SK-N-SH (cell line): Measurements from ENCODE around the gene TMED6. TPM values are rescaled to one million over a fixed set of nuclear protein-coding genes. Genes with fewer than 3 reads are reported as not detected.
A peak's percentile ranks its signal among the peaks of the same experiment; 100 is the strongest.

ENCODE experiments used
- CTCF ChIA-PET: fragments of 300-600, 350-600 bp; formaldehyde crosslinking; extraction: SDS; loops from one replicate; lab custom pipeline; 2021; lab: Yijun Ruan, JAX
- POLR2A ChIA-PET: fragments of 350-600 bp; sonication (Branson Sonifier 250); formaldehyde crosslinking; extraction: SDS; loops from one replicate; lab custom pipeline; 2020; ENCODE audit warnings: antibody characterized with exemption, inconsistent platforms; lab: Yijun Ruan, JAX
- DNase-seq: peaks from one replicate; pipeline ENCODE4 v3.0.0; 2012
- H2AFZ ChIP-seq: fragments of 200-600 bp; sonication (generic); 2 replicates; pipeline ENCODE4 v1.8.1; 2016; ENCODE audit warnings: antibody characterized with exemption, mild to moderate bottlenecking, low read depth
- H3F3A ChIP-seq: fragments of 200-600 bp; sonication (generic); replicated peaks from 2 replicates; pipeline ENCODE3; 2016; ENCODE audit warnings: antibody characterized with exemption, mild to moderate bottlenecking; ENCODE audit not compliant: insufficient read depth
- H3K27ac ChIP-seq, 2 experiments: fragments of 200-500 bp in 1 of 2; fragments of 200-600 bp in 1 of 2; sonication (Bioruptor generic) in 1 of 2; sonication (generic), shearing (Covaris generic) in 1 of 2; 2 replicates each; pipeline versions ENCODE4 v1.5.1 to v1.6.1; 2014 to 2016; ENCODE audit warnings: low read depth in 2 of 2, inconsistent platforms in 1 of 2, low read length in 1 of 2, mild to moderate bottlenecking in 1 of 2, mixed read lengths in 1 of 2
- H3K27me3 ChIP-seq: fragments of 200-600 bp; sonication (generic), shearing (Covaris generic); 2 replicates; pipeline ENCODE4 v1.6.1; 2016; ENCODE audit warnings: mixed run types; ENCODE audit not compliant: insufficient read depth
- H3K36me3 ChIP-seq, 2 experiments: fragments of 200-500 bp in 1 of 2; fragments of 200-600 bp in 1 of 2; sonication (Bioruptor generic) in 1 of 2; sonication (generic) in 1 of 2; replicated peaks in 1 of 2; 2 replicates each; pipeline versions ENCODE3 to v1.5.1; 2014 to 2016; ENCODE audit warnings: low read length in 1 of 2, mild to moderate bottlenecking in 1 of 2; ENCODE audit not compliant: insufficient read depth in 2 of 2, control insufficient read depth in 1 of 2
- H3K4me1 ChIP-seq, 2 experiments: fragments of 200-500 bp in 1 of 2; fragments of 200-600 bp in 1 of 2; sonication (Bioruptor generic) in 1 of 2; sonication (generic), shearing (Covaris generic) in 1 of 2; 2 replicates each; pipeline versions ENCODE4 v1.5.1 to v1.6.1; 2014 to 2016; ENCODE audit warnings: low read depth in 1 of 2, low read length in 1 of 2, mixed run types in 1 of 2; ENCODE audit not compliant: insufficient read depth in 2 of 2, control insufficient read depth in 1 of 2
- H3K4me2 ChIP-seq: fragments of 200-600 bp; sonication (generic), shearing (Covaris generic); 2 replicates; pipeline ENCODE4 v1.6.1; 2017; ENCODE audit warnings: mixed run types
- H3K4me3 ChIP-seq, 2 experiments: fragments of 200-500 bp in 1 of 2; fragments of 200-600 bp in 1 of 2; sonication (Bioruptor generic) in 1 of 2; sonication (generic), shearing (Covaris generic) in 1 of 2; 2 replicates each; pipeline versions ENCODE4 v1.5.1 to v1.8.1; 2014 to 2016; ENCODE audit warnings: low read depth in 2 of 2, inconsistent platforms in 1 of 2, low read length in 1 of 2, mild to moderate bottlenecking in 1 of 2, mixed read lengths in 1 of 2, moderate library complexity in 1 of 2
- H3K79me2 ChIP-seq: fragments of 200-600 bp; sonication (generic); 2 replicates; pipeline ENCODE4 v1.8.1; 2017; ENCODE audit warnings: mild to moderate bottlenecking; ENCODE audit not compliant: insufficient read depth
- H3K9ac ChIP-seq: fragments of 200-600 bp; sonication (generic); 2 replicates; pipeline ENCODE4 v1.6.1; 2017; ENCODE audit warnings: mixed run types
- H3K9me2 ChIP-seq: fragments of 200-600 bp; sonication (generic); 2 replicates; pipeline ENCODE4 v1.6.1; 2017; ENCODE audit warnings: mixed run types
- H3K9me3 ChIP-seq: fragments of 200-600 bp; sonication (generic); 2 replicates; pipeline ENCODE4 v1.6.1; 2017; ENCODE audit warnings: mixed run types, mild to moderate bottlenecking, moderate library complexity
- H4K20me1 ChIP-seq: fragments of 200-600 bp; sonication (generic); 2 replicates; pipeline ENCODE4 v1.6.1; 2017; ENCODE audit warnings: mild to moderate bottlenecking, mixed run types; ENCODE audit not compliant: insufficient read depth
- ELF1 ChIP-seq: IDR thresholded peaks from 2 replicates; pipeline ENCODE4 v1.4.0; 2012
- FOSL2 ChIP-seq: IDR thresholded peaks from 2 replicates; pipeline ENCODE4 v1.4.0; 2012; ENCODE audit warnings: low read depth, mild to moderate bottlenecking, moderate library complexity, borderline replicate concordance
- FOXJ3 ChIP-seq: sonication (generic); formaldehyde crosslinking; IDR thresholded peaks from 2 replicates; pipeline ENCODE4 v1.5.1; 2020; ENCODE audit warnings: mild to moderate bottlenecking, missing genetic modification reagents
- FOXM1 ChIP-seq: IDR thresholded peaks from 2 replicates; pipeline ENCODE4 v1.4.0; 2012; ENCODE audit warnings: low read depth, mild to moderate bottlenecking
- GATA2 ChIP-seq: sonication (generic); formaldehyde crosslinking; IDR thresholded peaks from 2 replicates; pipeline ENCODE4 v1.5.0; 2020; ENCODE audit warnings: mild to moderate bottlenecking, missing genetic modification reagents
- JUND ChIP-seq: IDR thresholded peaks from 2 replicates; pipeline ENCODE4 v1.4.0; 2012
- MEF2A ChIP-seq: IDR thresholded peaks from 2 replicates; pipeline ENCODE4 v1.4.0; 2012; ENCODE audit warnings: low read depth, borderline replicate concordance
- NFIC ChIP-seq: IDR thresholded peaks from 2 replicates; pipeline ENCODE4 v1.4.0; 2012; ENCODE audit warnings: borderline replicate concordance
- RCOR1 ChIP-seq: fragments of 150-350 bp; IDR thresholded peaks from 2 replicates; pipeline ENCODE4 v1.6.1; 2017; ENCODE audit warnings: antibody characterized with exemption, low read length
- RFX5 ChIP-seq: IDR thresholded peaks from 2 replicates; pipeline ENCODE4 v1.6.1; 2012; ENCODE audit warnings: mild to moderate bottlenecking, improper control_type of control experiment, low read length
- RXRA ChIP-seq: IDR thresholded peaks from 2 replicates; pipeline ENCODE4 v1.4.0; 2012; ENCODE audit warnings: low read depth, mild to moderate bottlenecking, borderline replicate concordance
- SMC3 ChIP-seq: IDR thresholded peaks from 2 replicates; pipeline ENCODE4 v1.6.1; 2012; ENCODE audit warnings: low read depth, low read length, improper control_type of control experiment
- TEAD4 ChIP-seq: IDR thresholded peaks from 2 replicates; pipeline ENCODE4 v1.4.0; 2012; ENCODE audit warnings: mild to moderate bottlenecking, borderline replicate concordance; ENCODE audit not compliant: insufficient read depth
- YY1 ChIP-seq: IDR thresholded peaks from 2 replicates; pipeline ENCODE4 v1.4.0; 2012; ENCODE audit warnings: low read depth, mild to moderate bottlenecking
- WGBS: methylation state at CpG from one replicate; pipeline ENCODE4 v1.1.6; 2017; ENCODE audit warnings: low lambda C conversion rate; 5-methylcytosine and 5-hydroxymethylcytosine counted together
- polyA plus RNA-seq, 3 experiments: library from polyadenylated mRNA; depleted of rRNA; stranded (reverse); fragments of >200 nt; gene quantifications; 2 replicates each; pipeline ENCODE4 v1.2.3, GENCODE V29; 2012
- TF ChIP-seq, protein P1 (sequence below): IDR thresholded peaks from 2 replicates; pipeline ENCODE4; 2012
- TF ChIP-seq, protein P2 (sequence below): IDR thresholded peaks from 2 replicates; pipeline ENCODE4 v1.4.0; 2012; ENCODE audit warnings: low read depth, borderline replicate concordance
- TF ChIP-seq, protein P3 (sequence below): fragments of 150-350 bp; IDR thresholded peaks from 2 replicates; pipeline ENCODE4 v1.6.1; 2016; ENCODE audit warnings: mild to moderate bottlenecking, low read depth, low read length
- TF ChIP-seq, protein P4 (sequence below): IDR thresholded peaks from 2 replicates; pipeline ENCODE4 v1.4.0; 2012; ENCODE audit warnings: low read depth
- TF ChIP-seq, protein P5 (sequence below): fragments of 200-600 bp; sonication (generic); IDR thresholded peaks from 2 replicates; pipeline ENCODE4 v1.6.1; 2017; ENCODE audit warnings: antibody characterized with exemption, mild to moderate bottlenecking, moderate library complexity
- TF ChIP-seq, protein P6 (sequence below): fragments of 150-350 bp; IDR thresholded peaks from 2 replicates; pipeline ENCODE4 v1.6.1; 2017; ENCODE audit warnings: antibody characterized with exemption, low read length, low read depth, borderline replicate concordance
- TF ChIP-seq, protein P7 (sequence below): IDR thresholded peaks from 2 replicates; pipeline ENCODE4 v1.6.1; 2012; ENCODE audit warnings: mild to moderate bottlenecking, low read depth, low read length, moderate library complexity

The TMED6 gene
- polyA plus RNA-seq, 1 of the 3 experiments (the other 2 are of a cell fraction) = not detected

DNA sequence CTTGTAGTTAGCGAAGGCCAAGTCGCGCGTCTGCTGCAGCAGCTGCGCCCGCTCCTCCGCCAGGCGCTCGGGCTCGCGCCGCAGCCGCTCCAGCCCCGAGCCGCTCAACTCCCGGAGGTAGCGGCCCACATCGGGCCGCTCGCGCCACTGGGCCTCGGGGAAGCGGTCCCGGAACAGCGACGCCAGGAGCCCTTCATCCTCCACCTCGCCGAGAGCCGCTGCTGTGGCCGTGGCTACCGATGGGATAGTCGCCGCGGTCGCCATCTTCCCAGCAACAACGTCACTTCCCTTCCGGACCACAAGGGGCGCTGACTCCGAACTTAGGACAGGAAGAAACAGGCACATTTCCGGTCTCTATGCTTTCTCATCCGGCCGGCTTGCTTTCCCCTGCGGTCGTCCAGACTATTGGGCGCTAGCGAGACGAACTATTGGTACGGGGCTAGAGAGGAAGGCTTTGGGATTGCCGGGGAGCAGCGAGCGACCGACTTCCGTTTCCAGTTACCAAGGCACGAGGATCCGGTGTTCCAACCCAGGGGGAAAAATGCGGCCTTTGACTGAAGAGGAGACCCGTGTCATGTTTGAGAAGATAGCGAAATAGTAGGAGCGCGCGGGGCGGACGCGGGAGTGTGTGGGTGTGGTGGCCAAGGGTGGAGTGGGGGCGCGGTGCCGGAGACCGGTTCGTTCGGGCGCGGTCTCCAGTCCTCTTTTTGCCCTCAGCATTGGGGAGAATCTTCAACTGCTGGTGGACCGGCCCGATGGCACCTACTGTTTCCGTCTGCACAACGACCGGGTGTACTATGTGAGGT, 12.1 kb downstream of the TMED6 start, which contains the start of the genes COG8 and NIP7:
COG8 (minus strand) TSS at position 276 of the 806 bp plus-strand sequence; CDS start at position 264, 12 bp downstream.
NIP7 (plus strand) TSS at position 484 of the 806 bp plus-strand sequence; CDS start at position 542, 58 bp downstream.
- Histone ChIP-seq H3K27ac (peak within 1 kb of the TSS; percentile 85 to 89), H3K4me2 (peak within 1 kb of the TSS; percentile 99), H4K20me1 (no peaks in the 10 kb centered on the region), H3K36me3 (peaks cover 40 to 49% of the 10 kb centered on the region in 2 experiments), H3K4me1 (peaks cover 15 to 20% of the 10 kb centered on the region in 2 experiments; a peak in 3 of 4 replicates), H3K79me2 (peaks cover 81% of the 10 kb centered on the region), H3K9me3 (no peaks in the 10 kb centered on the region), H3K4me3 (peak within 1 kb of the TSS; percentile 76 to 99), H3K27me3 (no peaks in the 10 kb centered on the region), H3K9ac (peak within 1 kb of the TSS; percentile 89), H3F3A (peaks cover 7% of the 10 kb centered on the region), H3K9me2 (no peaks in the 10 kb centered on the region), H2AFZ (peak within 1 kb of the TSS; percentile 92)
- CTCF ChIA-PET = interaction anchor here (0.8 to 1.7 kb wide), 8 partner anchors 11 to 150 kb away, joined by 3 to 21 read pairs (median 3); partner anchors contain the start of genes PDF and TMED6
- 2% methylated on average over 24 of the region's 77 CpGs for WGBS
- POLR2A ChIA-PET = interaction anchor here (1.1 to 3.3 kb wide), 3 partner anchors 10 to 15 kb away, joined by 3 to 24 read pairs (median 4); partner anchors contain the start of gene PDF
- peak; percentile 96 for DNase-seq
- TF ChIP-seq YY1 = peak; percentile 95
- TF ChIP-seq, protein P1, sequence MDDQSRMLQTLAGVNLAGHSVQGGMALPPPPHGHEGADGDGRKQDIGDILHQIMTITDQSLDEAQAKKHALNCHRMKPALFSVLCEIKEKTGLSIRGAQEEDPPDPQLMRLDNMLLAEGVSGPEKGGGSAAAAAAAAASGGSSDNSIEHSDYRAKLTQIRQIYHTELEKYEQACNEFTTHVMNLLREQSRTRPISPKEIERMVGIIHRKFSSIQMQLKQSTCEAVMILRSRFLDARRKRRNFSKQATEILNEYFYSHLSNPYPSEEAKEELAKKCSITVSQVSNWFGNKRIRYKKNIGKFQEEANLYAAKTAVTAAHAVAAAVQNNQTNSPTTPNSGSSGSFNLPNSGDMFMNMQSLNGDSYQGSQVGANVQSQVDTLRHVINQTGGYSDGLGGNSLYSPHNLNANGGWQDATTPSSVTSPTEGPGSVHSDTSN = no peak
- TF ChIP-seq FOXM1 = no peak
- TF ChIP-seq MEF2A = no peak
- no peak for TF ChIP-seq TEAD4
- TF ChIP-seq, protein P2, sequence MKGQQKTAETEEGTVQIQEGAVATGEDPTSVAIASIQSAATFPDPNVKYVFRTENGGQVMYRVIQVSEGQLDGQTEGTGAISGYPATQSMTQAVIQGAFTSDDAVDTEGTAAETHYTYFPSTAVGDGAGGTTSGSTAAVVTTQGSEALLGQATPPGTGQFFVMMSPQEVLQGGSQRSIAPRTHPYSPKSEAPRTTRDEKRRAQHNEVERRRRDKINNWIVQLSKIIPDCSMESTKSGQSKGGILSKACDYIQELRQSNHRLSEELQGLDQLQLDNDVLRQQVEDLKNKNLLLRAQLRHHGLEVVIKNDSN = peak; percentile 57; the same call in 1 of the 2 replicates
- TF ChIP-seq, protein P3, sequence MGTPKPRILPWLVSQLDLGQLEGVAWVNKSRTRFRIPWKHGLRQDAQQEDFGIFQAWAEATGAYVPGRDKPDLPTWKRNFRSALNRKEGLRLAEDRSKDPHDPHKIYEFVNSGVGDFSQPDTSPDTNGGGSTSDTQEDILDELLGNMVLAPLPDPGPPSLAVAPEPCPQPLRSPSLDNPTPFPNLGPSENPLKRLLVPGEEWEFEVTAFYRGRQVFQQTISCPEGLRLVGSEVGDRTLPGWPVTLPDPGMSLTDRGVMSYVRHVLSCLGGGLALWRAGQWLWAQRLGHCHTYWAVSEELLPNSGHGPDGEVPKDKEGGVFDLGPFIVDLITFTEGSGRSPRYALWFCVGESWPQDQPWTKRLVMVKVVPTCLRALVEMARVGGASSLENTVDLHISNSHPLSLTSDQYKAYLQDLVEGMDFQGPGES = no peak
- TF ChIP-seq, protein P4, sequence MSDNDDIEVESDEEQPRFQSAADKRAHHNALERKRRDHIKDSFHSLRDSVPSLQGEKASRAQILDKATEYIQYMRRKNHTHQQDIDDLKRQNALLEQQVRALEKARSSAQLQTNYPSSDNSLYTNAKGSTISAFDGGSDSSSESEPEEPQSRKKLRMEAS = peak; percentile 98
- TF ChIP-seq, protein P5, sequence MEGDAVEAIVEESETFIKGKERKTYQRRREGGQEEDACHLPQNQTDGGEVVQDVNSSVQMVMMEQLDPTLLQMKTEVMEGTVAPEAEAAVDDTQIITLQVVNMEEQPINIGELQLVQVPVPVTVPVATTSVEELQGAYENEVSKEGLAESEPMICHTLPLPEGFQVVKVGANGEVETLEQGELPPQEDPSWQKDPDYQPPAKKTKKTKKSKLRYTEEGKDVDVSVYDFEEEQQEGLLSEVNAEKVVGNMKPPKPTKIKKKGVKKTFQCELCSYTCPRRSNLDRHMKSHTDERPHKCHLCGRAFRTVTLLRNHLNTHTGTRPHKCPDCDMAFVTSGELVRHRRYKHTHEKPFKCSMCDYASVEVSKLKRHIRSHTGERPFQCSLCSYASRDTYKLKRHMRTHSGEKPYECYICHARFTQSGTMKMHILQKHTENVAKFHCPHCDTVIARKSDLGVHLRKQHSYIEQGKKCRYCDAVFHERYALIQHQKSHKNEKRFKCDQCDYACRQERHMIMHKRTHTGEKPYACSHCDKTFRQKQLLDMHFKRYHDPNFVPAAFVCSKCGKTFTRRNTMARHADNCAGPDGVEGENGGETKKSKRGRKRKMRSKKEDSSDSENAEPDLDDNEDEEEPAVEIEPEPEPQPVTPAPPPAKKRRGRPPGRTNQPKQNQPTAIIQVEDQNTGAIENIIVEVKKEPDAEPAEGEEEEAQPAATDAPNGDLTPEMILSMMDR = peak; percentile 67
- 0 out of 2 replicates have a peak, but pooled peaks have one; percentile 11 for TF ChIP-seq FOXJ3 (CRISPR knock-in tag)
- TF ChIP-seq ELF1 = peak; percentile 81
- TF ChIP-seq SMC3 = no peak
- TF ChIP-seq RCOR1 = no peak
- no peak for TF ChIP-seq RXRA
- TF ChIP-seq GATA2 (CRISPR knock-in tag) = no peak
- TF ChIP-seq, protein P6, sequence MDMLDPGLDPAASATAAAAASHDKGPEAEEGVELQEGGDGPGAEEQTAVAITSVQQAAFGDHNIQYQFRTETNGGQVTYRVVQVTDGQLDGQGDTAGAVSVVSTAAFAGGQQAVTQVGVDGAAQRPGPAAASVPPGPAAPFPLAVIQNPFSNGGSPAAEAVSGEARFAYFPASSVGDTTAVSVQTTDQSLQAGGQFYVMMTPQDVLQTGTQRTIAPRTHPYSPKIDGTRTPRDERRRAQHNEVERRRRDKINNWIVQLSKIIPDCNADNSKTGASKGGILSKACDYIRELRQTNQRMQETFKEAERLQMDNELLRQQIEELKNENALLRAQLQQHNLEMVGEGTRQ = no peak
- peak; percentile 69 for TF ChIP-seq RFX5
- TF ChIP-seq FOSL2 = no peak
- TF ChIP-seq JUND = peak; percentile 11; the same call in 1 of the 2 replicates
- no peak for TF ChIP-seq NFIC
- TF ChIP-seq, protein P7, sequence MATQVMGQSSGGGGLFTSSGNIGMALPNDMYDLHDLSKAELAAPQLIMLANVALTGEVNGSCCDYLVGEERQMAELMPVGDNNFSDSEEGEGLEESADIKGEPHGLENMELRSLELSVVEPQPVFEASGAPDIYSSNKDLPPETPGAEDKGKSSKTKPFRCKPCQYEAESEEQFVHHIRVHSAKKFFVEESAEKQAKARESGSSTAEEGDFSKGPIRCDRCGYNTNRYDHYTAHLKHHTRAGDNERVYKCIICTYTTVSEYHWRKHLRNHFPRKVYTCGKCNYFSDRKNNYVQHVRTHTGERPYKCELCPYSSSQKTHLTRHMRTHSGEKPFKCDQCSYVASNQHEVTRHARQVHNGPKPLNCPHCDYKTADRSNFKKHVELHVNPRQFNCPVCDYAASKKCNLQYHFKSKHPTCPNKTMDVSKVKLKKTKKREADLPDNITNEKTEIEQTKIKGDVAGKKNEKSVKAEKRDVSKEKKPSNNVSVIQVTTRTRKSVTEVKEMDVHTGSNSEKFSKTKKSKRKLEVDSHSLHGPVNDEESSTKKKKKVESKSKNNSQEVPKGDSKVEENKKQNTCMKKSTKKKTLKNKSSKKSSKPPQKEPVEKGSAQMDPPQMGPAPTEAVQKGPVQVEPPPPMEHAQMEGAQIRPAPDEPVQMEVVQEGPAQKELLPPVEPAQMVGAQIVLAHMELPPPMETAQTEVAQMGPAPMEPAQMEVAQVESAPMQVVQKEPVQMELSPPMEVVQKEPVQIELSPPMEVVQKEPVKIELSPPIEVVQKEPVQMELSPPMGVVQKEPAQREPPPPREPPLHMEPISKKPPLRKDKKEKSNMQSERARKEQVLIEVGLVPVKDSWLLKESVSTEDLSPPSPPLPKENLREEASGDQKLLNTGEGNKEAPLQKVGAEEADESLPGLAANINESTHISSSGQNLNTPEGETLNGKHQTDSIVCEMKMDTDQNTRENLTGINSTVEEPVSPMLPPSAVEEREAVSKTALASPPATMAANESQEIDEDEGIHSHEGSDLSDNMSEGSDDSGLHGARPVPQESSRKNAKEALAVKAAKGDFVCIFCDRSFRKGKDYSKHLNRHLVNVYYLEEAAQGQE = 0 out of 2 replicates have a peak, but pooled peaks have one; percentile 35
